Progenitor cell of endocrine pancreas (in vitro differentiated cells): ENCODE results near the gene SYT6. TPM values are rescaled to one million over a fixed set of nuclear protein-coding genes. Genes with fewer than 3 reads are reported as not detected.

Source experiments
- DNase-seq: peaks from one replicate; pipeline ENCODE4 v3.0.0; 2021; ENCODE audit warnings: low spot score; ENCODE audit not compliant: unreplicated experiment
- H3K27ac Mint-ChIP-seq: 2 replicates; pipeline ENCODE4 v1.8.0; 2021; ENCODE audit warnings: mild to moderate bottlenecking, moderate library complexity, mixed read lengths
- H3K27me3 Mint-ChIP-seq: 2 replicates; pipeline ENCODE4 v1.8.0; 2021; ENCODE audit warnings: mixed read lengths
- H3K36me3 Mint-ChIP-seq: 2 replicates; pipeline ENCODE4 v1.8.0; 2022; ENCODE audit warnings: mixed read lengths; ENCODE audit not compliant: insufficient read depth
- H3K4me1 Mint-ChIP-seq: 2 replicates; pipeline ENCODE4 v1.8.0; 2021; ENCODE audit warnings: low read depth, mixed read lengths
- H3K4me3 Mint-ChIP-seq: 2 replicates; pipeline ENCODE4 v1.8.0; 2021; ENCODE audit warnings: low read depth, mild to moderate bottlenecking, moderate library complexity, mixed read lengths
- H3K9me3 Mint-ChIP-seq: 2 replicates; pipeline ENCODE4 v1.8.0; 2021; ENCODE audit warnings: low read depth, mixed read lengths
- total RNA-seq: library from RNA; stranded (reverse); gene quantifications from 2 replicates; pipeline ENCODE4 v1.2.1, GENCODE V29; 2021
- TF ChIP-seq, protein P1 (sequence below): fragments of 200-600 bp; sonication (generic); IDR thresholded peaks from one replicate; pipeline ENCODE4 v1.5.0; 2021; ENCODE audit warnings: antibody characterized with exemption, mild to moderate bottlenecking; ENCODE audit not compliant: unreplicated experiment

SYT6 gene
- total RNA-seq, 1 donor from 2014 or later = 0.98 TPM

- Mint-ChIP-seq H3K27ac (no peak overlapping the region), H3K4me1 (peaks cover 4% of the 10 kb centered on the region), H3K36me3 (no peaks in the 10 kb centered on the region), H3K27me3 (peaks cover 36% of the 10 kb centered on the region), H3K9me3 (no peaks in the 10 kb centered on the region), H3K4me3 (no peak overlapping the region)
- no peak for DNase-seq
- TF ChIP-seq, protein P1, sequence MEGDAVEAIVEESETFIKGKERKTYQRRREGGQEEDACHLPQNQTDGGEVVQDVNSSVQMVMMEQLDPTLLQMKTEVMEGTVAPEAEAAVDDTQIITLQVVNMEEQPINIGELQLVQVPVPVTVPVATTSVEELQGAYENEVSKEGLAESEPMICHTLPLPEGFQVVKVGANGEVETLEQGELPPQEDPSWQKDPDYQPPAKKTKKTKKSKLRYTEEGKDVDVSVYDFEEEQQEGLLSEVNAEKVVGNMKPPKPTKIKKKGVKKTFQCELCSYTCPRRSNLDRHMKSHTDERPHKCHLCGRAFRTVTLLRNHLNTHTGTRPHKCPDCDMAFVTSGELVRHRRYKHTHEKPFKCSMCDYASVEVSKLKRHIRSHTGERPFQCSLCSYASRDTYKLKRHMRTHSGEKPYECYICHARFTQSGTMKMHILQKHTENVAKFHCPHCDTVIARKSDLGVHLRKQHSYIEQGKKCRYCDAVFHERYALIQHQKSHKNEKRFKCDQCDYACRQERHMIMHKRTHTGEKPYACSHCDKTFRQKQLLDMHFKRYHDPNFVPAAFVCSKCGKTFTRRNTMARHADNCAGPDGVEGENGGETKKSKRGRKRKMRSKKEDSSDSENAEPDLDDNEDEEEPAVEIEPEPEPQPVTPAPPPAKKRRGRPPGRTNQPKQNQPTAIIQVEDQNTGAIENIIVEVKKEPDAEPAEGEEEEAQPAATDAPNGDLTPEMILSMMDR = no peak
Observed at GRCh38 chr1:114092186-114093062, 61.2 kb downstream of the SYT6 start.

GRCh38 chr1:114091711-114092110, 62.0 kb downstream of the SYT6 start:
- H3K27me3 Mint-ChIP-seq = peaks cover 40% of the 10 kb centered on the region
- DNase-seq = no peak
- H3K4me3 Mint-ChIP-seq = no peak overlapping the region
- H3K9me3 Mint-ChIP-seq = no peaks in the 10 kb centered on the region
- H3K4me1 Mint-ChIP-seq = peaks cover 4% of the 10 kb centered on the region
- no peaks in the 10 kb centered on the region for H3K36me3 Mint-ChIP-seq
- H3K27ac Mint-ChIP-seq = no peak overlapping the region
- TF ChIP-seq, protein P1 = no peak

GRCh38 chr1:114090738-114091505, 62.7 kb downstream of the SYT6 start:
- Mint-ChIP-seq H3K9me3 (no peaks in the 10 kb centered on the region), H3K4me1 (peaks cover 4% of the 10 kb centered on the region), H3K36me3 (no peaks in the 10 kb centered on the region), H3K27me3 (peaks cover 46% of the 10 kb centered on the region), H3K27ac (no peak overlapping the region), H3K4me3 (no peak overlapping the region)
- TF ChIP-seq, protein P1 = no peak
- DNase-seq = no peak

DNA sequence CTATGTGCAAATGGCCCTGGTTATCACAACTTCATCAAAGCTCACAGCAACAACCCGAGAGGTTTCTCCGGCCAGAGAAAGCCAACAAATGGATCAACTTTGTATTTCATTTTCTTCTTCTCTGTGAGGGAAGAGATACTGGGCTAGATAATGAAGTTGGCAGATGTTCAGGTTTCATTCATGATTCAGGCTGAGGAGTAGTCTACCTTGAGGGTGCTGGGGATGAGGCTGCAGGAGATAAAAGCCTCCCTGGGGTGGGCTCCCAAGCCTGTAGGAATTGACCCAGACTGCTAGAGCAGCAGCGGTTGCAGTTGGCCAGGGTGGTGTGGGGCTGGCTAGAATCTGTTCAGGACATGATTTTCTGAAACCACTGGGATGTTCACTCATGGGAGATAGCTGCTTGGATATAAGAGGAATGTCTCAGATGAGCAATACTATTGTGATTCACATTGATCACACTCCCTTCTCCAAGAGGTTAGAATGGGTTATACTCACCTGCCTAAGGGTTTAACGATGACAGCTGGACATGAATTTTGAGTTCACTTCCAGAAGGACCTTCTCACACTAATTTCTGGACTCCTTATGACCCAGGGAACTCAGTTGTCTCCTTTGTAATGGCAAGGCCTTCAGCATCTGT, 64.0 kb downstream of the SYT6 start:
- no peak overlapping the region for H3K4me3 Mint-ChIP-seq
- TF ChIP-seq, protein P1 = no peak
- no peak overlapping the region for H3K27ac Mint-ChIP-seq
- H3K27me3 Mint-ChIP-seq = peaks cover 52% of the 10 kb centered on the region
- no peaks in the 10 kb centered on the region for H3K9me3 Mint-ChIP-seq
- no peaks in the 10 kb centered on the region for H3K36me3 Mint-ChIP-seq
- DNase-seq = no peak
- H3K4me1 Mint-ChIP-seq = peaks cover 4% of the 10 kb centered on the region
